Measurements from ENCODE around the gene VCAN. TPM values are rescaled to one million over a fixed set of nuclear protein-coding genes. Genes with fewer than 3 reads are reported as not detected.

Gene VCAN
- total RNA-seq, 1 donor, result 1,493 TPM

GRCh38 chr5:83517072-83517687 is 45.6 kb downstream of the VCAN start:
- H3K4me3 ChIP-seq (ENCODE audit: low read depth, low read length), result no peak overlapping the region
- TF ChIP-seq CTCF (IDR thresholded peaks at IDR 0.05; ENCODE audit: insufficient read depth, low read length), result peak; percentile 60
- peak; percentile 43 for DNase-seq (ENCODE audit: low read depth)

- TF ChIP-seq CTCF (IDR thresholded peaks at IDR 0.05; ENCODE audit: insufficient read depth, low read length), result no peak
- no peak for DNase-seq (ENCODE audit: low read depth)
- H3K4me3 ChIP-seq (ENCODE audit: low read depth, low read length), result no peak overlapping the region
These were observed 46.1 kb downstream of the VCAN start for GRCh38 chr5:83517688-83518085.

GRCh38 chr5:83518319-83519061 is 46.9 kb downstream of the VCAN start:
- DNase-seq (ENCODE audit: low read depth), result peak; percentile 76
- TF ChIP-seq CTCF (IDR thresholded peaks at IDR 0.05; ENCODE audit: insufficient read depth, low read length), result no peak

GRCh38 chr5:83522446-83522845 is 50.9 kb downstream of the VCAN start:
- H3K4me3 ChIP-seq (ENCODE audit: low read depth, low read length), result no peak overlapping the region
- DNase-seq (ENCODE audit: low read depth), result no peak
- no peak for TF ChIP-seq CTCF (IDR thresholded peaks at IDR 0.05; ENCODE audit: insufficient read depth, low read length)

More at GRCh38 chr5:83518319-83519061, 46.9 kb downstream of the VCAN start:
- no peak overlapping the region for H3K4me3 ChIP-seq (ENCODE audit: low read depth, low read length)

GRCh38 chr5:83523929-83524328 is 52.4 kb downstream of the VCAN start:
- no peak overlapping the region for H3K4me3 ChIP-seq (ENCODE audit: low read depth, low read length)
- DNase-seq (ENCODE audit: low read depth), result peak; percentile 59
- TF ChIP-seq CTCF (IDR thresholded peaks at IDR 0.05; ENCODE audit: insufficient read depth, low read length), result no peak

- no peak for TF ChIP-seq CTCF (IDR thresholded peaks at IDR 0.05; ENCODE audit: insufficient read depth, low read length)
- no peak for DNase-seq (ENCODE audit: low read depth)
- H3K4me3 ChIP-seq (ENCODE audit: low read depth, low read length), result no peak overlapping the region
These were observed 52.8 kb downstream of the VCAN start for GRCh38 chr5:83524345-83524744.

Data from fibroblast of the aortic adventitia (primary cell).